ENCODE data around the gene STING1.

- TF ChIP-seq CTCF (IDR thresholded peaks at IDR 0.05) (no peak), POLR2A (IDR thresholded peaks at IDR 0.05) (no peak)
These were observed 24.8 kb downstream of the STING1 start for GRCh38 chr5:139457653-139458306.

All from body of pancreas (tissue), 4 donors.